GM21529 (cell line): ENCODE results near the gene PXYLP1.

Experiments used
- ATAC-seq: cut with Tn5 transposase; IDR thresholded peaks from one replicate; pipeline ENCODE4 v1.9.1; 2021; ENCODE audit not compliant: unreplicated experiment

The PXYLP1 gene

DNA sequence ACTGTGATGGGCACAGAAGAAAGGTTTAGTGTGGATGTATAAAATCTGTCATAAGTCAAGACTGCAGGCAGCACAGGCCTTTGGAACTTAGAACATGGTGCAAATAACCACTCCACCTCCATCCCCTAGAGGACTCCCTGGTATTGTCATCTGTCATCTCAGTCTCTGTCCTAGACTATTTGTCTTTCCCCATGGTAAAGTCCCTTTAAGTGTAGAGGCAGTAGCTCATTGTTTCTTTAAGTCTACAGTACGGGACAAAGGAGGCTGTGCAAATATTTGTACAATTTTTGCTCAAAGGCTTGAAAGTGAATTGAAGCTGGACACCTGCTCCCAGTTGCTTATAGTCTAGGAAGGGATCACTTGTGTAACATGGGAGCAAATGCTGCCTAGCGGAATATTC is 3.2 kb upstream of the PXYLP1 start:
- no peak for ATAC-seq

DNA sequence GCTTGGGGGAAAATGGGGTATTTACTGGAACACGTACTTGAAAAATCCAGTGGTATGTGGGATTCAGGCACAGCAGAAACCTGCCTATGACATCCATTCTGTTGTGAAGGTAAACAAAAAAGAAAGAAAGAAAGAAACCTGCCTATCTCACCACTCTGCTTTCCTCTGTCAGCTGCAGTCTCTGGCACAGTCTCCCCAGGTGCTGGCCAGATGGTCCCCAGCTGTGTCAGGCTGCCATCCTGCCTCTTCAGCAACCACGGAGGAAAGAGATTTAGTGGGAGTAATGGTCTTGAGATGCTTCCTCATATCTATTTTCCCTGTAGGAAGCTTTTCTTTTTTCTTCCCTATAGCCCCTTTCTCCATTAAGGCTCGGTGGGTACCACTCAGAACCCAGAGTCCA is 2.5 kb upstream of the PXYLP1 start:
- ATAC-seq, result no peak

- ATAC-seq, result no peak
Observed at GRCh38 chr3:141230293-141230692, 1.3 kb upstream of the PXYLP1 start.

DNA sequence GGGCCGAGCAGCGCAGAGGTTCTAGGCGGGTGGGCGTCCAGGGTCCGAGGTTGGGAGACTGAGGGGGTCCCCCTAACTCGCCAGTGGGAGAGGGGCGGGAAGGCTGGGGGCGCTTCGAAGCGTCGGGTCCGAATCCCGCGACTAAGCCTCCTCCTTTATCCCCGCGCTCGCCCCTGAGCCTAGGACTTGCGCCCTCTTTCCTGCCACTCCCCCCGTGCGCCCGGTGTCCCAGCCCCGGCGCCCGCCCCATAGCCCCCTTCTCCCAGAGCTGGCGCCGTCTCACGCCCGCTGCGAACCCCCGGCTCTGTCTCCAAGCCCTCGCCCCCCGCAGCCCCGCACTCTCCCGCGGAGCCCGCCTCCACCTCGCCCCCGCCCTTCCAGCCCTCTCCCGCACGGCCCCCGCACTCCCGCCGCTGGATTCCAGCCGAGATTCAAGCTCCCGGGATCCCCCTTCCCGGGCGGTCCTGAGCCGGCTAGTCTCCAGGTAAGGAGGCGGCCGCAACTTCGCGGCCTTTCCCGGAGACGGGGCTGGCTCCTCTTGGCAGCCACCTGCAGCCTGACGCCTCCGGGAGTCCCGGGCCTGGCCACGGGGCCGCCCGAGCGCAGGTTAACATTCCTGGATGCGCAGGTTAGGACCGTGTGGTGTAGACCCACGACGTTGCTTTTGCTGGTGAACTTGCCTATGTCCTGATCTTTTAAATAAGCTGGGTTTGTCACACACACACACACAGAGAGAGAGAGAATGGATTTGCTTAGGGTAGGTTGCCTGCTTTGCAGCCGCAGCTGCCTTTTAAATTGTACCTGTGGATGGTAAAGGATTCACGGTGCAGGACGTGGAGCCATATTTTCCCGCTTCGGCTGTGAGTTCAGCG is 563 bp downstream of the PXYLP1 start:
- ATAC-seq, result peak; percentile 4

GRCh38 chr3:141233457-141234161 is 2.0 kb downstream of the PXYLP1 start:
- ATAC-seq, result no peak

GRCh38 chr3:141234283-141234682 is 2.7 kb downstream of the PXYLP1 start:
- no peak for ATAC-seq

DNA sequence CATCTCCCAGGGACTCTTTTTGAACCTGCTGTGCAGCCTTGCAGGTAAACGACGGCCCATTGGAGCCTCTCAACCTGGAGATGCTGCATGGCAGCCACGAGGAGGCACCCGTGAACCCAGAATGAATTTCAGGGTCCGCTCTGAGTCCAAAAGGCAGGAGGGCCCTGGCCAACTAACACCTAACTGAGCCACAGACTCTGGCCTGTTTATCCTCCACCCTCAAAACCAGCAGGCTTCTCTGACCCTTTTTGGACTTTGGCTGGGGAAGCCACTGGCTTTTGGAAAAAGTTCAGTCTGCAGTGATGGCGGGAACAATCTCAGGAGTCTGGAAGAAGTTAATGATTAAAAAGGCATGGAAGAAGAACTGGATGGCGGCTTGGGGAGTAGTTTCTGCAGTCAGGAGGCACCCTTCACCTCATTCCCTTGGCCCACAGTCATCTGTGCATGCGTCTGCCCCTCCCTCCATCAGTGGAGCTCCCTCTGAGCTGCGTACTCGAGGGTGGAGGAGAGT is 4.1 kb downstream of the PXYLP1 start:
- no peak for ATAC-seq

DNA sequence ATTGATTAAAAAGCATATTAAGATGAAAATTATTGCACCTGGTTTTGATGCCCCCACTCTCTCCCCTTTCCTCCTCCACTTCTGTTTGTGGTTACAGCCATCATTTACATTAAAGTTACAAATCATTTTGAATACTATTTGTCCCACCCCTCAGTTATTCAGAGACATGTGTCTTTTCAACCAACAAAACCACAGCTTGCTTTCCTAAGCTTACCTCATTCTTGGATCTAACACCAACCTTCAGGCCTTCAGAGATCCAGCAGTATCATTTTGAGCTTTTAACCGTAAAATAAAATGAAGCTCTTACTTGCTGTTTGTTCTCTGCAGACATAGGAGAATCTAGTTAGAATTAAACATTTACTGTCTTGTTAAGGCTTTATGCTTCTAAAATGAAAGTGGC is 4.7 kb downstream of the PXYLP1 start:
- no peak for ATAC-seq

- no peak for ATAC-seq
Observed at GRCh38 chr3:141237701-141238521, 6.3 kb downstream of the PXYLP1 start.

GRCh38 chr3:141239511-141240281 is 8.1 kb downstream of the PXYLP1 start:
- ATAC-seq, result no peak

- ATAC-seq, result no peak
Observed at GRCh38 chr3:141240286-141240685, 8.7 kb downstream of the PXYLP1 start.

GRCh38 chr3:141240687-141241615 is 9.3 kb downstream of the PXYLP1 start:
- no peak for ATAC-seq

DNA sequence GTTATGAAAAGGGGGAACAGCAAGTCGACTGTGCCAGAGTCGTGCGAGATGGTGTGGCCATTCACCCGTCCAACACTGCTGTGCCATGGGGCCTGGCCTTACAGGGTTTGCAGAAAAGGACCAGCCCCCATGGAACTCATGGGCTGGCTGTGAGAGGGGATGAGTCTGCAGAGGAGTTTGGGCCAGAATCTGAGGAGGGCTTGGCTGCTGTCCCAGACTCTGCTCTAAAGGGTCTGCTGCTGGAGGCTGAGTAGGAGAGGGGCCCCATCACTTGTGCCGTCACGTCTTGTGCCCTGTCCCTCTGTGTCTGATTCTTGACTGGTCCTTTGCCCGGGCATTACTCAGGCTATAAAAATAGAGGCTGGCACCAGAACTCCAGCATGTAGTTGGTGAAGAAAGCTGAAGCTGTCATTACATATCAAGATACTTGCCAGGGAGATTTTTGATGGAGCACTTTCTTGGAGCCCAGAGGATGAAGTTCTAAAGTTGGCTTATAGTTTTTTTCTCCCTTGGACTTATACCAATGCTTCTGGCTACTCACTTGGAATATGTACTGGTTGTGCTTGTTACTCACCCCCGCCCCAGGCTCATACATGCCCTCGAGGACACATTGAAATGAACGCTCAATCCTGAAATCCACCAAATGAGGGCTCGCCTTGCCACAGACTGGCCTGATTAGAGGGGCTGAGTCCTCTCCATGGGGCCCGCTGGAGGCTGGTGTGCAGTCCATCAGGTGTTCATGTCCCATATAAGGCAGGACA is 10.2 kb downstream of the PXYLP1 start:
- no peak for ATAC-seq

DNA sequence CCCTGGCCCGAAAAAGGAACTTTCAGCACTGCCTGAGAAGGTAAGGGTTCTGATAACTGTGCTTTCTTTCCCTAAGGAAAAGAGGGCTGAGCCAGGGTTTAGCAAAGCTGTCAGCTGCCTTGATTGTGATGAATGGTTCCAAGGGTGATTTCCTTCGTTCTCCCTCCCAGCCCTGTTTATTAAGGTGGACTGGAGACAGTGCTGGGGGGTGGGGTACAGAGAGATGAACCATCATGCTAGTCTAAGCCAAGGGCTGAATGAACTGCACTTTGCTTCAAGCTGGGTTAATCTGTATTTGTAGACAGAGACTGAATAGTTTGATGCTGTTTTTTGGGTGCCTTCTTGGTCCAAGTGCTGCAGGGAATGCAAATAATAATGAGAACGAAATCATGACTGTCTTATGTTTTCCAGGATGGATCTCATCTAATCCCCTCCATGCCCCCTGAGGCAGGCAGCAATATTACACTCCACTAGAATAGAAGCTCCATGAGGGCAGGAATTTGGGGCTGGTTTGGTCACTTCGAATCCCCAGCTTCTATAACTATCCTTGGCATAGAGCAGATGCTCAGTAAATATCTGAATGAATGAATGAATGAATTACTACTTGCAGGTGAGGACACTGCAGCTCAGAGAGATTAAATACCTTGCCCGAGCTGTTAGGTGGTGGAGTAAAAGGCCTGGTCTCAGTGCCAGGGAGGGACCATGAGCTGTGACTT is 10.9 kb downstream of the PXYLP1 start:
- no peak for ATAC-seq

DNA sequence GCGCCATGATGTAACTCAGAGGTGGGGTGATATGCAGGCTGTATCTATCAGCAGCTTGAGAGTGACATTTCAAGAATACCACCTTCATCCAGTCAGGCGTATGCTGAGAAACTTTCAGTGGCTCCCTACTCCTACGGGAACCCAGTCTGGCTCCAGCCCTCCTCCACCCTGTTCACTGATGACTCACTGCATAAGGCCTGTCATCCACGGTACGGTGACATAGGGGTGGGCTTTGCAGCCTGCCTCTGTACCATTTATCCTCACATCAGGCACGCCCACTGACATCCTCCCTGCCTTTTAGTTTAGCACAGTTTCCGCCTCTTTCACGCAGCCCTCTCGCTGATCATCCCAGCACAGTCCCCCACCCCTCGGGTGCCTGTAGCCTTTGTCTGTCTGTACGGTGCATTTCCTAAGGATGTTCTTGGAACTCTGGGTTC is 11.7 kb downstream of the PXYLP1 start:
- no peak for ATAC-seq

- ATAC-seq, result no peak
Observed at GRCh38 chr3:141246224-141246957, 14.8 kb downstream of the PXYLP1 start.

GRCh38 chr3:141246958-141247301 is 15.3 kb downstream of the PXYLP1 start:
- ATAC-seq, result no peak
